GM12878 (cell line): ENCODE data around the gene RPS23.

Experiments
- CTCF ChIP-seq, 3 experiments: IDR thresholded peaks in 2 of 3; conservative IDR thresholded peaks in 1 of 3; 2 replicates each; pipeline ENCODE4 v1.5.1; 2011; ENCODE audit warnings: low read depth in 3 of 3, low read length in 3 of 3, mild to moderate bottlenecking in 3 of 3, control low read depth in 2 of 3, moderate library complexity in 2 of 3, inconsistent platforms in 1 of 3, mixed read lengths in 1 of 3; ENCODE audit not compliant: control insufficient read depth in 2 of 3, insufficient read depth in 1 of 3; ENCODE audit errors: extremely low read depth in 1 of 3
- EP300 ChIP-seq, 2 experiments: fragments of 150-350 bp in 1 of 2; IDR thresholded peaks; 2 replicates each; pipeline ENCODE4 v1.6.1; 2011 to 2012; ENCODE audit warnings: low read depth in 2 of 2, low read length in 2 of 2, borderline replicate concordance in 1 of 2, improper control_type of control experiment in 1 of 2, inconsistent platforms in 1 of 2; ENCODE audit not compliant: control insufficient read depth in 1 of 2
- EZH2 ChIP-seq: IDR thresholded peaks from 2 replicates; pipeline ENCODE4 v1.6.1; 2012; ENCODE audit warnings: low read depth, mild to moderate bottlenecking, control low read depth, inconsistent platforms, low read length, borderline replicate concordance; ENCODE audit not compliant: control insufficient read depth
- FOXK2 ChIP-seq: fragments of 450-650 bp; IDR thresholded peaks from 2 replicates; pipeline ENCODE4 v1.6.1; 2017; ENCODE audit warnings: mild to moderate bottlenecking, moderate library complexity
- MTA2 ChIP-seq: fragments of 450-650 bp; IDR thresholded peaks from 2 replicates; pipeline ENCODE4 v1.6.1; 2016; ENCODE audit warnings: low read depth, mild to moderate bottlenecking, moderate library complexity
- ZNF384 ChIP-seq: IDR thresholded peaks from 2 replicates; pipeline ENCODE4 v1.6.1; 2012; ENCODE audit warnings: low read depth, mild to moderate bottlenecking, low read length, improper control_type of control experiment, borderline replicate concordance
- TF ChIP-seq, protein P1 (sequence below): fragments of 450-650 bp; IDR thresholded peaks from 2 replicates; pipeline ENCODE4 v1.6.1; 2017; ENCODE audit warnings: mild to moderate bottlenecking

- TF ChIP-seq EZH2 (no peak), MTA2 (no peak), EP300 (IDR thresholded peaks at IDR 0.05; ENCODE audit: borderline replicate concordance in 1 of 2, control insufficient read depth in 1 of 2, low read depth in 2 of 2, low read length in 2 of 2) (no peak), CTCF (IDR thresholded peaks at IDR 0.05 in 2 of 3, conservative IDR thresholded peaks at IDR 0.05 in 1 of 3; ENCODE audit: control insufficient read depth in 2 of 3, extremely low read depth in 1 of 3, insufficient read depth in 1 of 3, low read depth in 3 of 3, low read length in 3 of 3) (no peak), FOXK2 (no peak), ZNF384 (no peak)
- TF ChIP-seq, protein P1, sequence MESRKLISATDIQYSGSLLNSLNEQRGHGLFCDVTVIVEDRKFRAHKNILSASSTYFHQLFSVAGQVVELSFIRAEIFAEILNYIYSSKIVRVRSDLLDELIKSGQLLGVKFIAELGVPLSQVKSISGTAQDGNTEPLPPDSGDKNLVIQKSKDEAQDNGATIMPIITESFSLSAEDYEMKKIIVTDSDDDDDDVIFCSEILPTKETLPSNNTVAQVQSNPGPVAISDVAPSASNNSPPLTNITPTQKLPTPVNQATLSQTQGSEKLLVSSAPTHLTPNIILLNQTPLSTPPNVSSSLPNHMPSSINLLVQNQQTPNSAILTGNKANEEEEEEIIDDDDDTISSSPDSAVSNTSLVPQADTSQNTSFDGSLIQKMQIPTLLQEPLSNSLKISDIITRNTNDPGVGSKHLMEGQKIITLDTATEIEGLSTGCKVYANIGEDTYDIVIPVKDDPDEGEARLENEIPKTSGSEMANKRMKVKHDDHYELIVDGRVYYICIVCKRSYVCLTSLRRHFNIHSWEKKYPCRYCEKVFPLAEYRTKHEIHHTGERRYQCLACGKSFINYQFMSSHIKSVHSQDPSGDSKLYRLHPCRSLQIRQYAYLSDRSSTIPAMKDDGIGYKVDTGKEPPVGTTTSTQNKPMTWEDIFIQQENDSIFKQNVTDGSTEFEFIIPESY: no peak
These were observed 30.3 kb upstream of the RPS23 start for GRCh38 chr5:82308416-82308815.
